Stimulated activated CD8-positive, alpha-beta memory T cell treated with anti-CD3 and anti-CD28 coated beads, Interleukin-15, amount 100 ng/mL, for 24 hours (primary cell): Measurements from ENCODE around the gene VANGL2.

Experiments used
- DNase-seq: peaks from one replicate; pipeline ENCODE4 v3.0.0-alpha.2; 2020; ENCODE audit warnings: low read depth

Gene VANGL2

GRCh38 chr1:160406131-160406968 lies 6.0 kb downstream of the VANGL2 start:
- no peak for DNase-seq

GRCh38 chr1:160407839-160408801 lies 7.8 kb downstream of the VANGL2 start:
- DNase-seq: no peak

- DNase-seq: no peak
Observed at GRCh38 chr1:160408864-160409263, 8.5 kb downstream of the VANGL2 start.

- DNase-seq: no peak
Observed at GRCh38 chr1:160409486-160409885, 9.1 kb downstream of the VANGL2 start.

GRCh38 chr1:160410406-160411005 lies 10.1 kb downstream of the VANGL2 start:
- DNase-seq: no peak

- no peak for DNase-seq
Observed at GRCh38 chr1:160411271-160412027, 11.1 kb downstream of the VANGL2 start.

- DNase-seq: no peak
Observed at GRCh38 chr1:160412028-160412362, 11.6 kb downstream of the VANGL2 start.

GRCh38 chr1:160413716-160414115 lies 13.4 kb downstream of the VANGL2 start:
- DNase-seq: no peak

- DNase-seq: no peak
Observed at GRCh38 chr1:160414881-160415280, 14.5 kb downstream of the VANGL2 start.

- no peak for DNase-seq
Observed at GRCh38 chr1:160415696-160416290, 15.4 kb downstream of the VANGL2 start.

- no peak for DNase-seq
Observed at GRCh38 chr1:160416369-160416768, 16.0 kb downstream of the VANGL2 start.

- DNase-seq: no peak
Observed at GRCh38 chr1:160418483-160418882, 18.1 kb downstream of the VANGL2 start.

- no peak for DNase-seq
Observed at GRCh38 chr1:160419150-160419837, 18.9 kb downstream of the VANGL2 start.

- no peak for DNase-seq
Observed at GRCh38 chr1:160419838-160420169, 19.4 kb downstream of the VANGL2 start.

- DNase-seq: no peak
Observed at GRCh38 chr1:160420881-160421842, 20.8 kb downstream of the VANGL2 start.

- no peak for DNase-seq
Observed at GRCh38 chr1:160421881-160422280, 21.5 kb downstream of the VANGL2 start.

GRCh38 chr1:160423966-160424365 lies 23.6 kb downstream of the VANGL2 start:
- no peak for DNase-seq

GRCh38 chr1:160425847-160426246 lies 25.5 kb downstream of the VANGL2 start:
- DNase-seq: no peak

- DNase-seq: no peak
Observed at GRCh38 chr1:160427625-160428024, 27.3 kb downstream of the VANGL2 start.

GRCh38 chr1:160428053-160428452 lies 27.7 kb downstream of the VANGL2 start:
- DNase-seq: no peak
